CD4-positive, alpha-beta memory T cell (primary cell): Measurements from ENCODE around the gene IPP. TPM values are rescaled to one million over a fixed set of nuclear protein-coding genes. Genes with fewer than 3 reads are reported as not detected.
"Not testable (repeated sequence)": the region's sequence is repeated elsewhere in the genome, so short reads cannot be mapped to it uniquely, and the experiment has no call there.

Source experiments
- CTCF ChIA-PET: fragments of 350-600 bp; sonication (Branson Sonifier 250); formaldehyde crosslinking; loops from one replicate; lab custom pipeline; 2021; ENCODE audit warnings: inconsistent platforms; ENCODE audit not compliant: partially characterized antibody; lab: Charles Lee
- POLR2A ChIA-PET: fragments of 350-600 bp; sonication (Branson Sonifier 250); formaldehyde crosslinking; loops from one replicate; lab custom pipeline; 2021; ENCODE audit not compliant: partially characterized antibody; lab: Charles Lee
- DNase-seq, 5 donors: peaks; one replicate each; pipeline versions ENCODE4 v3.0.0 to v3.0.0-alpha.2; 2020 to 2022; ENCODE audit warnings: mixed read lengths in 1 of 5
- H3K27ac ChIP-seq: one replicate; pipeline ENCODE4 v1.7.0; 2013; ENCODE audit warnings: low read depth, low read length
- H3K27me3 ChIP-seq: 2 replicates; pipeline ENCODE4 v1.7.0; 2013; ENCODE audit warnings: mild to moderate bottlenecking, low read length, moderate library complexity; ENCODE audit not compliant: insufficient read depth
- H3K36me3 ChIP-seq: 2 replicates; pipeline ENCODE4 v1.7.0; 2013; ENCODE audit warnings: mild to moderate bottlenecking, low read length, moderate library complexity; ENCODE audit not compliant: insufficient read depth
- H3K4me1 ChIP-seq: 2 replicates; pipeline ENCODE4 v1.7.0; 2013; ENCODE audit warnings: mild to moderate bottlenecking, low read length, moderate library complexity; ENCODE audit not compliant: insufficient read depth
- H3K4me3 ChIP-seq, 2 donors: one replicate each; pipeline ENCODE4 v1.7.0; 2013; ENCODE audit warnings: low read length in 2 of 2, mild to moderate bottlenecking in 1 of 2
- H3K9me3 ChIP-seq, 2 donors: one replicate each; pipeline ENCODE4 v1.7.0; 2013; ENCODE audit warnings: low read length in 2 of 2, control low read depth in 1 of 2; ENCODE audit not compliant: control insufficient read depth in 1 of 2
- H3K27ac Mint-ChIP-seq, 7 donors: one replicate each; pipeline ENCODE4 v1.8.0; 2020 to 2021; ENCODE audit warnings: mixed read lengths in 7 of 7, mild to moderate bottlenecking in 6 of 7, inconsistent platforms in 3 of 7, moderate library complexity in 3 of 7
- H3K27me3 Mint-ChIP-seq, 2 donors: one replicate each; pipeline ENCODE4 v1.8.0; 2020 to 2021; ENCODE audit warnings: mixed read lengths in 2 of 2
- H3K36me3 Mint-ChIP-seq, 2 donors: one replicate each; pipeline ENCODE4 v1.8.0; 2020 to 2021; ENCODE audit warnings: mixed read lengths in 2 of 2, inconsistent platforms in 1 of 2, mild to moderate bottlenecking in 1 of 2
- H3K4me1 Mint-ChIP-seq, 4 donors: one replicate each; pipeline ENCODE4 v1.8.0; 2020 to 2021; ENCODE audit warnings: mixed read lengths in 4 of 4, mild to moderate bottlenecking in 1 of 4
- H3K4me3 Mint-ChIP-seq, 8 donors: one replicate each; pipeline ENCODE4 v1.8.0; 2020 to 2021; ENCODE audit warnings: mixed read lengths in 8 of 8, mild to moderate bottlenecking in 7 of 8, moderate library complexity in 6 of 8, inconsistent platforms in 3 of 8
- H3K9me3 Mint-ChIP-seq, 8 donors: one replicate each; pipeline ENCODE4 v1.8.0; 2020 to 2021; ENCODE audit warnings: mixed read lengths in 8 of 8, mild to moderate bottlenecking in 5 of 8, inconsistent platforms in 3 of 8, moderate library complexity in 1 of 8
- intact Hi-C: fragments of 100-400 bp; cut with micrococcal nuclease; formaldehyde crosslinking; loops from one replicate; pipeline ENCODE4 v1.15.1; 2023
- polyA plus RNA-seq, 2 donors: library from polyadenylated mRNA; unstranded; fragments of 300-500 nt; fragmentation: Illumina TruSeq; gene quantifications; one replicate each; pipeline ENCODE4 v1.2.3, GENCODE V29; 2021
- total RNA-seq, 2 experiments: library from RNA; stranded (reverse); gene quantifications; one replicate each; pipeline ENCODE4 v1.2.3, GENCODE V29; 2021

Gene IPP
- total and polyA plus RNA-seq, 4 experiments from 2014 or later: 9.0 to 19.7 (median 16.9) TPM

DNA sequence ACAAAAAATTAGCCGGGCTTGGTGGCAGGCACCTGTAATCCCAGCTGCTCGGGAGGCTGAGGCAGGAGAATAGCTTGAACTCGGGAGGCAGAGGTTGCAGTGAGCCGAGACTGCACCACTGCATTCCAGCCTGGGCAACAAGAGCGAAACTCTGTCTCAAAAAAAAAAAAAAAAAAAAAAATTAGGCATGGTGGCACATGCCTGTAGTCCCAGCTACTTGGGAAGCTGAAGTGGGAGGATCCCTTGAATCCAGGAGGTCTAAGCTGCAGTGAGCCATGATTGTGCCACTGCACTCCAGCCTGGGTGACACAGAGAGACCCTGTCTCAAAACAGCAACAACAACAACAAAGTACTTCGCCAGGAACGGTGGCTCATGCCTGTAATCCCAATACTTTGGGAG is 73.9 kb downstream of the IPP start:
- H3K27me3 Mint-ChIP-seq, H3K9me3 ChIP-seq, H3K27ac ChIP-seq, intact Hi-C loops, H3K36me3 ChIP-seq, H3K9me3 Mint-ChIP-seq, H3K4me3 ChIP-seq, DNase-seq, H3K27me3 ChIP-seq: not testable (repeated sequence)
- Mint-ChIP-seq H3K4me1 (peaks cover 53 to 92% (median 75%) of the 10 kb centered on the region in 4 donors), H3K36me3 (peaks cover 4 to 18% of the 10 kb centered on the region in 2 donors), H3K27ac (peak overlapping the region in 1 of 7 donors; percentile 16), H3K4me3 (peak overlapping the region in 2 of 8 donors; percentile 58 to 62)
- CTCF ChIA-PET: interaction anchor here (1.2 kb wide), 1 partner anchor 9 kb away, joined by 3 read pairs; the partner anchor contains the start of gene GPBP1L1
- H3K4me1 ChIP-seq: peaks cover 91% of the 10 kb centered on the region
- POLR2A ChIA-PET: interaction anchor here (0.7 kb wide), 1 partner anchor 10 kb away, joined by 3 read pairs; the partner anchor contains the start of gene GPBP1L1

DNA sequence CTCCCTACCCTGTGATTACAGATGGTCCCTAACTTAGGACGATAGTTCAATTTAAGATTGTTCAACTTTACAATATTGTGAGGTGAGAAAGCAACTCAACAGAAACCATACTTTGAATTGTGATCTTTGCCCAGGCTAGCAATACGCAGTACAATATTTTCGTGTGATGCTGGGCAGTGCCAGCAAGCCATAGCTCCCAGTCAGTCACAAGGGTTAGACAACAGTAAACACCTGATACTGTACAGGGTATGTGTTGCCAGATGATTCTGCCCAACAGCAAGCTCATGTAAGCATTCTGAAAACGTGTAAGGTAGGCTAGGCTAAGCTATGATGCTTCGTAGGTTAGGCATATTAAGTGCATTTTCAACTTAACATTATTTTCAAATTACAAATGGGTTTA is 76.0 kb downstream of the IPP start:
- no peaks in the 10 kb centered on the region for H3K9me3 ChIP-seq
- Mint-ChIP-seq H3K4me3 (peak overlapping the region in 2 of 8 donors; percentile 6 to 26), H3K36me3 (peaks cover 8 to 27% of the 10 kb centered on the region in 2 donors), H3K4me1 (peaks cover 54 to 86% (median 70%) of the 10 kb centered on the region in 4 donors), H3K9me3 (no peaks in the 10 kb centered on the region), H3K27ac (peak overlapping the region in 2 of 7 donors; percentile 27 to 31), H3K27me3 (no peaks in the 10 kb centered on the region)
- no peak for DNase-seq
- H3K4me3 ChIP-seq: no peak overlapping the region
- intact Hi-C loops: no loop called here
- ChIA-PET POLR2A (interaction anchor here (2.9 kb wide), 1 partner anchor 12 kb away, joined by 18 read pairs; the partner anchor contains the start of gene GPBP1L1), CTCF (interaction anchor here (0.9 kb wide), 1 partner anchor 79 kb away, joined by 3 read pairs; no protein-coding TSS in a partner anchor)
- H3K36me3 ChIP-seq: peaks cover 5% of the 10 kb centered on the region
- H3K27ac ChIP-seq: no peak overlapping the region
- H3K4me1 ChIP-seq: peaks cover 80% of the 10 kb centered on the region
- H3K27me3 ChIP-seq: no peaks in the 10 kb centered on the region

DNA sequence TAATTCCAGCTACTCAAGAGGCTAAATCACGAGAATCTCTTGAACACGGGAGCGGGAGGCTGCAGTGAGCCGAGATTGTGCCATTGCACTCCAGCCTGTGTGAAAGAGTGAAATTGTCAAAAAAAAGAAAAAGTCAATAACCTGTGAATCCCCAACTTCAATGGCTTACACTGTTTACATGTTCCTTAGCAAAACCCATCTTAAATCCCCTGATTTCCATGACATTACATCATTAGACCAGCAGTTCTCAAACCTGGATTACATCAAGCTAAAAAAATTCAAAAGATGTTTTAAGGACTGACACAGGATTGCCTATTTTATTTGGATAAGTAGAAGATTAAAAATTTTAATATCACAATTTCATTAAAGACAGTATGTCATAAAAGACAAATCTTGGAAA is 76.5 kb downstream of the IPP start:
- Mint-ChIP-seq H3K27me3 (no peaks in the 10 kb centered on the region), H3K9me3 (no peaks in the 10 kb centered on the region), H3K4me1 (peaks cover 50 to 86% (median 67%) of the 10 kb centered on the region in 4 donors), H3K36me3 (peaks cover 8 to 25% of the 10 kb centered on the region in 2 donors), H3K4me3 (no peak overlapping the region), H3K27ac (no peak overlapping the region)
- Histone ChIP-seq H3K4me1 (peaks cover 80% of the 10 kb centered on the region), H3K27me3 (no peaks in the 10 kb centered on the region), H3K4me3 (no peak overlapping the region), H3K9me3 (no peaks in the 10 kb centered on the region), H3K27ac (no peak overlapping the region), H3K36me3 (peaks cover 5% of the 10 kb centered on the region)
- intact Hi-C loops: no loop called here
- CTCF ChIA-PET: interaction anchor here (0.9 kb wide), 1 partner anchor 80 kb away, joined by 3 read pairs; no protein-coding TSS in a partner anchor
- POLR2A ChIA-PET: interaction anchor here (2.9 kb wide), 1 partner anchor 12 kb away, joined by 18 read pairs; the partner anchor contains the start of gene GPBP1L1
- DNase-seq: no peak

DNA sequence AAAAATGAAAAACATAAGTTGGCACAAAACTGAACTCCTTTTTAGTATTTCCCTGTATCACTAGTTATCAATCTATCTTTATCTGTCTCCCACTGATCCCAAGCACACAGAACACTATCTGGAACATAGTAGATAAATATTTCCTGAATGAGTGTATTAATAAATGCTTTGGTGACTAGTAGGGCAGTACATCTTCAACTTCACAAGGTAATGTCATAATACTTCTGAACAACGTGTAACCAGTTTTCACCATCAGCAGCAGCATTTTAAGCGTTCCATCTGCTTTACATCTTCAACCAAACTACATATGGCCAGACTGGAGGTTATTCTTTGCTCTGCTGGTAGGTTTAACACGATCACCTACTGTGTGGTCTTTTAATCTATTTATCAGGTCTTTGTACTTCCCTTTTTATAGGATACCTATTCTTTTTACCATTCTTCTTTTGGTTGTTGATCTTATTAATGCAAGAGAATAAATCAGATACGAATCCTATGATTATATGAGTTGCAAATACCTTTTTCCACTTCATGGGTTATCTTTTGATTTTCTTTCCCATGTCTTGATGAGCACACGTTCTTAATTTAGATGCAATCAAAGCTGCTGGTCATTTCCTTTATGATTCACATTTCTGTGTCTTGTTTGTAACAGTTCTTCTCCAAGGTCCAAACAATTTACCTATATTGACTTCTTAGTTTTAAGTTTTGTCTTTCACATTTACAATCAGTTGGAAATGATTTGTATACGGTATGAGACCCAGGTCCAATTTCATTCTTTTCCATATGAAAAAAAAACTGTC is 80.4 kb downstream of the IPP start:
- H3K27me3 ChIP-seq: no peaks in the 10 kb centered on the region
- H3K36me3 ChIP-seq: peaks cover 5% of the 10 kb centered on the region
- H3K4me3 ChIP-seq: no peak overlapping the region
- POLR2A ChIA-PET: interaction anchor here (1.2 to 1.8 kb wide), 2 partner anchors 8 to 16 kb away, joined by 4 to 5 read pairs; no protein-coding TSS in a partner anchor
- Mint-ChIP-seq H3K4me1 (peaks cover 44 to 79% (median 62%) of the 10 kb centered on the region in 4 donors), H3K4me3 (peak overlapping the region in 1 of 8 donors; percentile 8), H3K9me3 (peaks cover 0 to 1% (median 0%) of the 10 kb centered on the region in 8 donors), H3K36me3 (peaks cover 11 to 29% of the 10 kb centered on the region in 2 donors), H3K27ac (peak overlapping the region in 6 of 7 donors; percentile 15 to 59 (median 28)), H3K27me3 (no peaks in the 10 kb centered on the region)
- DNase-seq: no peak
- H3K27ac ChIP-seq: no peak overlapping the region
- CTCF ChIA-PET: no interaction called here
- peaks cover 60% of the 10 kb centered on the region for H3K4me1 ChIP-seq
- intact Hi-C loops: no loop called here
- no peaks in the 10 kb centered on the region for H3K9me3 ChIP-seq

DNA sequence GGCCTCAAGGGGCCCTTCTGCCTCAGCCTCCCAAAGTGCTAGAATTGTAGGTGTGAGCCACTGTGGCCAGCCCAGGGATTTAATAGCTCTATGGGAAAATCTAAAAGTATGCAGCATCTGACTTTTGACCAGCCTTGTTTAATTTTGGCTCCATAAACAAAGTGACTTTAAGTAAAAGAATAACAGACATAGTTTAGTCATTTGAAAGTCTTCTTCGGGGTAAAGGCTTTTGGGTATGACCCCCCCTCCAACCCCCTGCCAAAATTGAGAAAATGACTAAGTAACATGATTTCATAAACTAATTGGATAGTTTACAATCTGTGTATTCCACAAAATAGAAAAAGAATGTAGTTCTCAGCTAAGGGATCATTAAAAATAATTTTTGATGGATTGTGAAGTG is 81.1 kb downstream of the IPP start:
- CTCF ChIA-PET: no interaction called here

DNA sequence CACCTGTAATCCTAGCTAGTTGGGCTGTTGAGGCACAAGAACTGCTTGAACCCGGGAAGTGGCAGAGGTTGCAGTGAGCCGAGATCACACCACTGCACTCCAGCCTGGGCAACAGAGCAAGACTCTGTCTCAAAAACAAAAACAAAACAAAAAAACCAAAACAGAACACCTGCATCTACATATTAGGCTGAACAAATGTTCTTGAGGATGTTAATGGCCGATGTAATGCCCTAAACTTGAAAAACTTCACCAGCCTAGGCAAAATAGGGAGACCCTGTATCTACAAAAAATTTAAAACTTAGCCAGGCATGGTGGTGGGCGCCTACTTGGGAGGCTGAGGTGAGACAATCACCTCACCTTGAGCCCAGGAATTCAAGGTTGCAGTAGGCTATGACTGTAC is 81.9 kb downstream of the IPP start:
- ChIA-PET POLR2A (interaction anchor here (0.9 to 1.8 kb wide), 2 partner anchors 10 to 17 kb away, joined by 4 read pairs; partner anchors contain the start of gene GPBP1L1), CTCF (no interaction called here)
- H3K36me3 ChIP-seq: no peaks in the 10 kb centered on the region
- H3K27me3 ChIP-seq: no peaks in the 10 kb centered on the region
- H3K4me3 ChIP-seq: no peak overlapping the region
- H3K4me3 Mint-ChIP-seq: no peak overlapping the region
- H3K36me3 Mint-ChIP-seq: peaks cover 7 to 22% of the 10 kb centered on the region in 2 donors
- H3K9me3 ChIP-seq: no peaks in the 10 kb centered on the region
- no peak for DNase-seq
- H3K27ac Mint-ChIP-seq: no peak overlapping the region
- peaks cover 39 to 65% (median 52%) of the 10 kb centered on the region in 4 donors for H3K4me1 Mint-ChIP-seq
- H3K9me3 Mint-ChIP-seq: peaks cover 0 to 1% (median 0%) of the 10 kb centered on the region in 8 donors
- no peak overlapping the region for H3K27ac ChIP-seq
- H3K4me1 ChIP-seq: peaks cover 51% of the 10 kb centered on the region
- intact Hi-C loops: no loop called here
- H3K27me3 Mint-ChIP-seq: no peaks in the 10 kb centered on the region

More for the DNA sequence above, 81.1 kb downstream of the IPP start:
- peaks cover 60% of the 10 kb centered on the region for H3K4me1 ChIP-seq
- no peak overlapping the region for H3K4me3 ChIP-seq
- Mint-ChIP-seq H3K4me3 (no peak overlapping the region), H3K4me1 (peaks cover 42 to 72% (median 57%) of the 10 kb centered on the region in 4 donors), H3K9me3 (peaks cover 0 to 1% (median 0%) of the 10 kb centered on the region in 8 donors), H3K27me3 (no peaks in the 10 kb centered on the region), H3K27ac (no peak overlapping the region), H3K36me3 (peaks cover 7 to 24% of the 10 kb centered on the region in 2 donors)
- DNase-seq: no peak
- intact Hi-C loops: no loop called here
- H3K27ac ChIP-seq: no peak overlapping the region
- H3K36me3 ChIP-seq: peaks cover 2% of the 10 kb centered on the region
- POLR2A ChIA-PET: interaction anchor here (1.8 kb wide), 1 partner anchor 9 kb away, joined by 4 read pairs; no protein-coding TSS in a partner anchor
- H3K9me3 ChIP-seq: no peaks in the 10 kb centered on the region
- no peaks in the 10 kb centered on the region for H3K27me3 ChIP-seq
